Esophagus muscularis mucosa (tissue), 4 donors: ENCODE measurements around the gene WDR89. TPM values are rescaled to one million over a fixed set of nuclear protein-coding genes. Genes with fewer than 3 reads are reported as not detected.
"Not testable (repeated sequence)": the region's sequence is repeated elsewhere in the genome, so short reads cannot be mapped to it uniquely, and the experiment has no call there.

Source experiments
- DNase-seq: peaks from one replicate; pipeline ENCODE4 v3.0.0-alpha.2; 2017; ENCODE audit errors: extremely low spot score
- H3K27ac ChIP-seq, 4 donors: fragments of 200-600 bp; sonication (generic); replicated peaks in 1 of 4; 1 replicate in 3 of 4; 2 replicates in 1 of 4; pipeline ENCODE4 v1.5.1; 2016 to 2019; ENCODE audit warnings: mild to moderate bottlenecking in 1 of 4
- H3K27me3 ChIP-seq, 4 donors: fragments of 200-600 bp; sonication (generic); one replicate each; pipeline versions ENCODE4 v1.5.1 to v1.6.0; 2016 to 2019
- H3K36me3 ChIP-seq, 4 donors: fragments of 200-600 bp; sonication (generic); one replicate each; pipeline ENCODE4 v1.5.1; 2016 to 2019
- H3K4me1 ChIP-seq, 4 donors: fragments of 200-600 bp; sonication (generic); one replicate each; pipeline ENCODE4 v1.5.1; 2016 to 2019
- H3K4me3 ChIP-seq, 4 donors: fragments of 200-600 bp; sonication (generic); 1 replicate in 2 of 4; 2 replicates in 2 of 4; pipeline ENCODE4 v1.5.1; 2016 to 2019; ENCODE audit warnings: mild to moderate bottlenecking in 4 of 4, moderate library complexity in 1 of 4
- H3K9me3 ChIP-seq, 4 donors: fragments of 200-600 bp; sonication (generic); 1 replicate in 3 of 4; 2 replicates in 1 of 4; pipeline ENCODE4 v1.5.1; 2016 to 2019
- EP300 ChIP-seq: sonication (generic); formaldehyde crosslinking; IDR thresholded peaks from one replicate; pipeline ENCODE4 v1.6.1; 2017; ENCODE audit warnings: antibody characterized with exemption
- POLR2A ChIP-seq: fragments of 450-650 bp; IDR thresholded peaks from one replicate; pipeline ENCODE4 v1.6.1; 2017; ENCODE audit warnings: antibody characterized with exemption, moderate library complexity, mild to moderate bottlenecking, low read depth
- POLR2AphosphoS5 ChIP-seq, 2 donors: sonication (generic); formaldehyde crosslinking; IDR thresholded peaks; one replicate each; pipeline ENCODE4 v1.6.1; 2017; ENCODE audit warnings: antibody characterized with exemption in 2 of 2
- WGBS: methylation state at CpG from one replicate; pipeline ENCODE4 v1.1.5; 2018; 5-methylcytosine and 5-hydroxymethylcytosine counted together
- intact Hi-C: fragments of 100-400 bp; cut with DNase I; formaldehyde crosslinking; loops from one replicate; pipeline ENCODE4 v1.15.1; 2023
- total RNA-seq, 4 donors: library from RNA; depleted of rRNA; stranded (reverse); fragments of >200 nt; gene quantifications; one replicate each; pipeline versions ENCODE4 v1.1.0 to v1.2.1, GENCODE V29; 2016
- TF ChIP-seq, protein P1 (sequence below), 3 experiments: fragments of 200-600 bp in 2 of 3; fragments of 450-650 bp in 1 of 3; sonication (generic) in 2 of 3; IDR thresholded peaks; one replicate each; pipeline ENCODE4 v1.5.1; 2017 to 2019; ENCODE audit warnings: antibody characterized with exemption in 3 of 3, mild to moderate bottlenecking in 2 of 3, moderate library complexity in 1 of 3

WDR89 gene
- total RNA-seq, 4 donors from 2014 or later: 4.5 to 9.6 (median 6.9) TPM

DNA sequence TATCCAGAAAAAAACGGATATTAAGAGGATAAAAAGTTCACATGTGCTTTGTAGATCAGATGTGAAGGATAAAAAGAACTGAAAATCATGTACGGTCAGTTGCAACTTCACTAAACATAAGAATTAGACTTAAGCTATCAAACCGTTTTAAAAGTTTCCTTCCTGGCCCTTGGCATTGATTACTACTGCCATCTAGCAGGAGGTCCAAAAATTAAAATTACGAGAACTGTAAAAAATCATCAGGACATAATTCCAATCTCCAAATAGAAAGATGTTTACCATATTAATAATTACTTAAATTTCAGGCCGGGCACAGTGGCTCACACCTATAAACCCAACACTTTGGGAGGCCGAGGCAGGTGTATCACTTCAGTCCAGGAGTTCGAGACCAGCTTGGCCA, 7.9 kb downstream of the WDR89 start:
- Histone ChIP-seq H3K4me1 (peaks cover 0 to 4% (median 0%) of the 10 kb centered on the region in 4 donors), H3K27ac (no peak overlapping the region), H3K36me3 (no peaks in the 10 kb centered on the region), H3K27me3 (no peaks in the 10 kb centered on the region), H3K9me3 (peaks cover 0 to 7% (median 3%) of the 10 kb centered on the region in 4 donors), H3K4me3 (no peak overlapping the region)
- WGBS: 79% methylated on average over 7 of the region's 7 CpGs
- no peak for DNase-seq
- TF ChIP-seq EP300 (no peak), POLR2AphosphoS5 (IDR thresholded peaks at IDR 0.05) (no peak), POLR2A (no peak)
- TF ChIP-seq, protein P1, sequence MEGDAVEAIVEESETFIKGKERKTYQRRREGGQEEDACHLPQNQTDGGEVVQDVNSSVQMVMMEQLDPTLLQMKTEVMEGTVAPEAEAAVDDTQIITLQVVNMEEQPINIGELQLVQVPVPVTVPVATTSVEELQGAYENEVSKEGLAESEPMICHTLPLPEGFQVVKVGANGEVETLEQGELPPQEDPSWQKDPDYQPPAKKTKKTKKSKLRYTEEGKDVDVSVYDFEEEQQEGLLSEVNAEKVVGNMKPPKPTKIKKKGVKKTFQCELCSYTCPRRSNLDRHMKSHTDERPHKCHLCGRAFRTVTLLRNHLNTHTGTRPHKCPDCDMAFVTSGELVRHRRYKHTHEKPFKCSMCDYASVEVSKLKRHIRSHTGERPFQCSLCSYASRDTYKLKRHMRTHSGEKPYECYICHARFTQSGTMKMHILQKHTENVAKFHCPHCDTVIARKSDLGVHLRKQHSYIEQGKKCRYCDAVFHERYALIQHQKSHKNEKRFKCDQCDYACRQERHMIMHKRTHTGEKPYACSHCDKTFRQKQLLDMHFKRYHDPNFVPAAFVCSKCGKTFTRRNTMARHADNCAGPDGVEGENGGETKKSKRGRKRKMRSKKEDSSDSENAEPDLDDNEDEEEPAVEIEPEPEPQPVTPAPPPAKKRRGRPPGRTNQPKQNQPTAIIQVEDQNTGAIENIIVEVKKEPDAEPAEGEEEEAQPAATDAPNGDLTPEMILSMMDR (IDR thresholded peaks at IDR 0.05): no peak
- intact Hi-C loops: no loop called here

GRCh38 chr14:63632932-63633514, 8.6 kb downstream of the WDR89 start:
- TF ChIP-seq, protein P1 (IDR thresholded peaks at IDR 0.05): peak in 2 of 3 experiments; percentile 34 to 45
- TF ChIP-seq EP300: no peak
- Histone ChIP-seq H3K4me1 (peaks cover 0 to 1% (median 0%) of the 10 kb centered on the region in 4 donors), H3K27ac (no peak overlapping the region), H3K4me3 (no peak overlapping the region), H3K27me3 (no peaks in the 10 kb centered on the region), H3K9me3 (peaks cover 0 to 7% (median 3%) of the 10 kb centered on the region in 4 donors), H3K36me3 (no peaks in the 10 kb centered on the region)
- intact Hi-C loops: no loop called here
- no peak for DNase-seq

GRCh38 chr14:63624701-63625100, 17.0 kb downstream of the WDR89 start:
- Histone ChIP-seq H3K4me1 (no peaks in the 10 kb centered on the region), H3K27ac (no peak overlapping the region), H3K4me3 (no peak overlapping the region), H3K9me3 (no peaks in the 10 kb centered on the region), H3K27me3 (no peaks in the 10 kb centered on the region), H3K36me3 (peaks cover 0 to 21% (median 5%) of the 10 kb centered on the region in 4 donors)
- WGBS: 83% methylated on average over 4 of the region's 4 CpGs
- TF ChIP-seq EP300: no peak
- intact Hi-C loops: no loop called here
- no peak for DNase-seq

- 96% methylated on average over 4 of the region's 4 CpGs for WGBS
- H3K4me3 ChIP-seq: no peak overlapping the region
- TF ChIP-seq EP300 (no peak), POLR2AphosphoS5 (IDR thresholded peaks at IDR 0.05) (no peak), POLR2A (no peak)
- TF ChIP-seq, protein P1 (IDR thresholded peaks at IDR 0.05): no peak
- no peak for DNase-seq
- H3K36me3 ChIP-seq: peaks cover 0 to 21% (median 5%) of the 10 kb centered on the region in 4 donors
- no peaks in the 10 kb centered on the region for H3K4me1 ChIP-seq
- no peak overlapping the region for H3K27ac ChIP-seq
- no peaks in the 10 kb centered on the region for H3K9me3 ChIP-seq
- no peaks in the 10 kb centered on the region for H3K27me3 ChIP-seq
- intact Hi-C loops: no loop called here
Measured at GRCh38 chr14:63624203-63624602, 17.5 kb downstream of the WDR89 start.

DNA sequence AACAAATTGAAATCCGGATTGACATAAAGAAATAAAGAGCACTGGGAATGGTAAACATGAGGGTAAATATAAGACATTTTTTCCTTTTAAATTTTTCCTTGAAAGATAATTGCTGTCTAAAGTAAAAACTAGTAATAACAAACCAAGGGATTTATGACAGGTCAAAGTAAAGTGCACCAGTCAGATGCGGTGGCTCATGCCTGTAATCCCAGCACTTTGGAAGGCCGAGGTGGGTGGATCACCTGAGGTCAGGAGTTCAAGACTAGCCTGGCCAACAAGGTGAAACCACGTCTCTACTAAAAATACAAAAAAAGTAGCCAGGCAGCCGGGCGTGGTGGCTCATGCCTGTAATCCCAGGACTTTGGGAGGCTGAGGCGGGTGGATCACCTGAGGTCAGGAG, 19.7 kb downstream of the WDR89 start:
- intact Hi-C loops, H3K27ac ChIP-seq, H3K4me1 ChIP-seq, H3K4me3 ChIP-seq, H3K9me3 ChIP-seq, H3K27me3 ChIP-seq, DNase-seq: not testable (repeated sequence)
- WGBS: 87% methylated on average over 7 of the region's 7 CpGs
- H3K36me3 ChIP-seq: peaks cover 0 to 21% (median 9%) of the 10 kb centered on the region in 4 donors

GRCh38 chr14:63616015-63616414, 25.7 kb downstream of the WDR89 start:
- H3K36me3 ChIP-seq: peaks cover 0 to 5% (median 4%) of the 10 kb centered on the region in 4 donors
- H3K4me1 ChIP-seq: peaks cover 0 to 8% (median 3%) of the 10 kb centered on the region in 4 donors
- TF ChIP-seq EP300 (no peak), POLR2A (no peak), POLR2AphosphoS5 (IDR thresholded peaks at IDR 0.05) (no peak)
- TF ChIP-seq, protein P1 (IDR thresholded peaks at IDR 0.05): no peak
- no peak for DNase-seq
- no peaks in the 10 kb centered on the region for H3K9me3 ChIP-seq
- H3K27ac ChIP-seq: no peak overlapping the region
- intact Hi-C loops: no loop called here
- no peaks in the 10 kb centered on the region for H3K27me3 ChIP-seq
- WGBS: 87% methylated on average over 5 of the region's 5 CpGs
- H3K4me3 ChIP-seq: no peak overlapping the region
